Measurements from ENCODE around the gene ALDH2.
"Not testable (repeated sequence)": the region's sequence is repeated elsewhere in the genome, so short reads cannot be mapped to it uniquely, and the experiment has no call there.

The ALDH2 gene

GRCh38 chr12:111766608-111767361, at the start of gene ALDH2:
TSS of gene ALDH2 (plus strand) at chr12:111766933. CDS start at chr12:111766983, 50 bp downstream.
- H3K4me3 ChIP-seq (ENCODE audit: low read length), result peak within 1 kb of the TSS; percentile 69; the same call in 1 of the 2 replicates
- no peak for TF ChIP-seq ZNF274 (IDR thresholded peaks at IDR 0.05; ENCODE audit: low read depth, low read length)

GRCh38 chr12:111719316-111719715, 47.4 kb upstream of the ALDH2 start:
- not testable (repeated sequence) for H3K4me3 ChIP-seq (ENCODE audit: low read length)

GRCh38 chr12:111720457-111720856, 46.3 kb upstream of the ALDH2 start:
- no peak overlapping the region for H3K4me3 ChIP-seq (ENCODE audit: low read length)
- TF ChIP-seq ZNF274 (IDR thresholded peaks at IDR 0.05; ENCODE audit: low read depth, low read length), result no peak

- H3K4me3 ChIP-seq (ENCODE audit: low read length), result not testable (repeated sequence)
Measured at GRCh38 chr12:111723646-111724360, 42.9 kb upstream of the ALDH2 start.

- no peak for TF ChIP-seq ZNF274 (IDR thresholded peaks at IDR 0.05; ENCODE audit: low read depth, low read length)
- H3K4me3 ChIP-seq (ENCODE audit: low read length), result no peak overlapping the region
Measured at GRCh38 chr12:111728795-111729194, 37.9 kb upstream of the ALDH2 start.

- no peak overlapping the region for H3K4me3 ChIP-seq (ENCODE audit: low read length)
- no peak for TF ChIP-seq ZNF274 (IDR thresholded peaks at IDR 0.05; ENCODE audit: low read depth, low read length)
Measured at GRCh38 chr12:111730420-111730819, 36.3 kb upstream of the ALDH2 start.

GRCh38 chr12:111732786-111733185, 33.9 kb upstream of the ALDH2 start:
- H3K4me3 ChIP-seq (ENCODE audit: low read length), result no peak overlapping the region
- TF ChIP-seq ZNF274 (IDR thresholded peaks at IDR 0.05; ENCODE audit: low read depth, low read length), result no peak

- no peak for TF ChIP-seq ZNF274 (IDR thresholded peaks at IDR 0.05; ENCODE audit: low read depth, low read length)
- no peak overlapping the region for H3K4me3 ChIP-seq (ENCODE audit: low read length)
Measured at GRCh38 chr12:111733340-111733915, 33.3 kb upstream of the ALDH2 start.

- not testable (repeated sequence) for H3K4me3 ChIP-seq (ENCODE audit: low read length)
Measured at GRCh38 chr12:111739524-111739923, 27.2 kb upstream of the ALDH2 start.

GRCh38 chr12:111741235-111741812, 25.4 kb upstream of the ALDH2 start:
- no peak overlapping the region for H3K4me3 ChIP-seq (ENCODE audit: low read length)
- no peak for TF ChIP-seq ZNF274 (IDR thresholded peaks at IDR 0.05; ENCODE audit: low read depth, low read length)

- no peak overlapping the region for H3K4me3 ChIP-seq (ENCODE audit: low read length)
- TF ChIP-seq ZNF274 (IDR thresholded peaks at IDR 0.05; ENCODE audit: low read depth, low read length), result no peak
Measured at GRCh38 chr12:111745211-111745610, 21.5 kb upstream of the ALDH2 start.

- TF ChIP-seq ZNF274 (IDR thresholded peaks at IDR 0.05; ENCODE audit: low read depth, low read length), result no peak
Measured at GRCh38 chr12:111747333-111747732, 19.4 kb upstream of the ALDH2 start.

GRCh38 chr12:111748151-111748672, 18.5 kb upstream of the ALDH2 start:
- TF ChIP-seq ZNF274 (IDR thresholded peaks at IDR 0.05; ENCODE audit: low read depth, low read length), result no peak
- H3K4me3 ChIP-seq (ENCODE audit: low read length), result no peak overlapping the region

More at GRCh38 chr12:111747333-111747732, 19.4 kb upstream of the ALDH2 start:
- no peak overlapping the region for H3K4me3 ChIP-seq (ENCODE audit: low read length)

- H3K4me3 ChIP-seq (ENCODE audit: low read length), result no peak overlapping the region
- no peak for TF ChIP-seq ZNF274 (IDR thresholded peaks at IDR 0.05; ENCODE audit: low read depth, low read length)
Measured at GRCh38 chr12:111748867-111749266, 17.9 kb upstream of the ALDH2 start.
